Duodenal mucosa (tissue), 2 donors: ENCODE results near the gene NRIP1.
"Not testable (repeated sequence)": the region's sequence is repeated elsewhere in the genome, so short reads cannot be mapped to it uniquely, and the experiment has no call there.

Experiments
- H3K27ac ChIP-seq: one replicate; pipeline ENCODE4 v1.7.0; 2013; ENCODE audit warnings: low read depth, low read length
- H3K27me3 ChIP-seq, 2 donors: one replicate each; pipeline ENCODE4 v1.7.0; 2013; ENCODE audit warnings: low read length in 2 of 2, control low read depth in 1 of 2; ENCODE audit not compliant: insufficient read depth in 2 of 2, control insufficient read depth in 1 of 2
- H3K36me3 ChIP-seq, 2 donors: one replicate each; pipeline ENCODE4 v1.7.0; 2013; ENCODE audit warnings: low read length in 2 of 2, control low read depth in 1 of 2; ENCODE audit not compliant: insufficient read depth in 2 of 2, control insufficient read depth in 1 of 2
- H3K4me1 ChIP-seq, 2 donors: one replicate each; pipeline ENCODE4 v1.7.0; 2013; ENCODE audit warnings: low read length in 2 of 2, control low read depth in 1 of 2; ENCODE audit not compliant: insufficient read depth in 2 of 2, control insufficient read depth in 1 of 2
- H3K4me3 ChIP-seq, 2 donors: one replicate each; pipeline ENCODE4 v1.7.0; 2013; ENCODE audit warnings: low read length in 2 of 2, low read depth in 1 of 2
- H3K9ac ChIP-seq, 2 donors: one replicate each; pipeline ENCODE4 v1.7.0; 2013; ENCODE audit warnings: low read length in 2 of 2, low read depth in 1 of 2
- H3K9me3 ChIP-seq, 2 donors: one replicate each; pipeline ENCODE4 v1.7.0; 2013; ENCODE audit warnings: low read length in 2 of 2, control low read depth in 1 of 2; ENCODE audit not compliant: control insufficient read depth in 1 of 2

The NRIP1 gene

DNA sequence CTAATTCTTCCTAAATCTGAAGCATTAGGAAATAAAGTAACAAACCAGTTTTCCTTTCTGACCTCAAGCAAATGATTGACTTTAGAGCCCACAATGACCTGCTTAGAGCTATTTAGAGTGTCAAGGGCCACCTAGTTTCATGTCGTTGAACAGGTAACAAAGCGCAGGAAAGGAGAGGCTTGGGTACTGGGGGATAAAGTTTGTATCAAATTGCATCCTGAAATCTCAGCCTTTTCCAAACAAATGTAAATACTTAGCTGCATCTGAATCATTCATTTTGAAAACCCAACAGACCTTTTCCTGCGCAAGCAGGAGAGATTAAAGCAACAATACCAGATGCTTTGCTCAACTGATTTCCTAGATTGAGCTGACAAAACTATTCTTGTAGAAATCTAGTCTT lies 121.2 kb downstream of the NRIP1 start:
- H3K9ac ChIP-seq: no peak overlapping the region
- no peaks in the 10 kb centered on the region for H3K27me3 ChIP-seq
- no peak overlapping the region for H3K27ac ChIP-seq

GRCh38 chr21:14942801-14943490 lies 121.9 kb downstream of the NRIP1 start:
- H3K27ac ChIP-seq: no peak overlapping the region
- H3K9me3 ChIP-seq: no peaks in the 10 kb centered on the region
- no peak overlapping the region for H3K9ac ChIP-seq
- no peaks in the 10 kb centered on the region for H3K27me3 ChIP-seq
- no peaks in the 10 kb centered on the region for H3K36me3 ChIP-seq
- H3K4me1 ChIP-seq: no peaks in the 10 kb centered on the region
- no peak overlapping the region for H3K4me3 ChIP-seq

More for the DNA sequence above, 121.2 kb downstream of the NRIP1 start:
- Histone ChIP-seq H3K9me3 (peaks cover 0 to 2% of the 10 kb centered on the region in 2 donors), H3K4me1 (no peaks in the 10 kb centered on the region), H3K36me3 (no peaks in the 10 kb centered on the region), H3K4me3 (no peak overlapping the region)

GRCh38 chr21:14927324-14927723 lies 137.5 kb downstream of the NRIP1 start:
- H3K9me3 ChIP-seq, H3K4me3 ChIP-seq, H3K9ac ChIP-seq, H3K27ac ChIP-seq, H3K36me3 ChIP-seq, H3K4me1 ChIP-seq, H3K27me3 ChIP-seq: not testable (repeated sequence)

- Histone ChIP-seq H3K9ac (no peak overlapping the region), H3K4me3 (no peak overlapping the region), H3K36me3 (no peaks in the 10 kb centered on the region), H3K9me3 (no peaks in the 10 kb centered on the region), H3K27ac (no peak overlapping the region), H3K4me1 (no peaks in the 10 kb centered on the region), H3K27me3 (no peaks in the 10 kb centered on the region)
These were observed 138.6 kb downstream of the NRIP1 start for GRCh38 chr21:14926186-14926585.

DNA sequence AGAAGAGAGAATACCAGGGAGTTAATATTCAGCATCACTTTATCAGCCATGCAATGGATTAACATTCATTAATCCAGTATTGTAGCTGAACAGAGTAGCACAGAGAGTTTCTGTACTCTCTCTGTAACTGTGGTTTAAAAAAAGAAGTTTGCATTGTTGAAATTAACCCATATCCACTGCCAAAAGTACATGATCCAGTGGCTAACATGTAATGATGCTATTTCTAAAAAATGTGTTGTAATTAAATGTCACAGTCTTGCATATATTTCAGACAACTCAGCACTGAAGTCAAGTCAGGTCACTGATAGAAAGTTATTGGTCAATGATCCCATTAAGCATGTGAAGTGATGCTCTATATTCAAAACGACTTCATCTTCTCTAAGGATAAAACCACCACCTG lies 141.3 kb downstream of the NRIP1 start:
- Histone ChIP-seq H3K4me3 (no peak overlapping the region), H3K27ac (no peak overlapping the region), H3K36me3 (no peaks in the 10 kb centered on the region), H3K4me1 (no peaks in the 10 kb centered on the region), H3K9ac (no peak overlapping the region), H3K27me3 (no peaks in the 10 kb centered on the region), H3K9me3 (no peaks in the 10 kb centered on the region)

GRCh38 chr21:14922980-14923379 lies 141.8 kb downstream of the NRIP1 start:
- no peak overlapping the region for H3K27ac ChIP-seq

GRCh38 chr21:14918527-14918926 lies 146.3 kb downstream of the NRIP1 start:
- Histone ChIP-seq H3K36me3 (no peaks in the 10 kb centered on the region), H3K4me3 (no peak overlapping the region), H3K4me1 (peaks cover 7 to 13% of the 10 kb centered on the region in 2 donors), H3K27me3 (no peaks in the 10 kb centered on the region), H3K9ac (no peak overlapping the region), H3K27ac (no peak overlapping the region), H3K9me3 (no peaks in the 10 kb centered on the region)

More at GRCh38 chr21:14922980-14923379, 141.8 kb downstream of the NRIP1 start:
- H3K4me3 ChIP-seq: no peak overlapping the region
- no peaks in the 10 kb centered on the region for H3K36me3 ChIP-seq
- no peaks in the 10 kb centered on the region for H3K27me3 ChIP-seq
- no peaks in the 10 kb centered on the region for H3K9me3 ChIP-seq
- H3K9ac ChIP-seq: no peak overlapping the region
- H3K4me1 ChIP-seq: no peaks in the 10 kb centered on the region

DNA sequence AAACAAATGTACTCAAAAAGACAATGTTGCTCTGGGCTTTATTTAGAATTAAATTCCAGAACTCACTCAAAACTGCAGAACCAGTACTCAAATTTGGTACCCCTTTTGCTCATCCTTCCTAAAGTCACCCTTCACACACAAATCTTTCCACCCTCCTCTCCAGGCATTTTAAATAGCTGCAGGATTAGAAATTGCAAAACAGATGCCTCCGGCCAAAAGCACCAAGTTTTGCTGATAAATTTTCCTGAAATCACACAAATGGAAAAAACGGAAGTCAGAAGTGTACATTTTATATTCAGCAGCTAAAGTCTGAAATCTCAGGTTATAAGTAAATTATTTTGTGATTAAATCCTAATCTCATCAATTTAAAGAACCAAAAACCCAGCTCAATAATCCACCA lies 147.0 kb downstream of the NRIP1 start:
- Histone ChIP-seq H3K4me3 (no peak overlapping the region), H3K9me3 (no peaks in the 10 kb centered on the region), H3K27ac (no peak overlapping the region), H3K27me3 (no peaks in the 10 kb centered on the region), H3K4me1 (peaks cover 7 to 13% of the 10 kb centered on the region in 2 donors), H3K9ac (no peak overlapping the region), H3K36me3 (no peaks in the 10 kb centered on the region)

- Histone ChIP-seq H3K36me3 (no peaks in the 10 kb centered on the region), H3K4me1 (peaks cover 7 to 13% of the 10 kb centered on the region in 2 donors), H3K9ac (no peak overlapping the region), H3K9me3 (no peaks in the 10 kb centered on the region), H3K27me3 (no peaks in the 10 kb centered on the region), H3K27ac (no peak overlapping the region), H3K4me3 (no peak overlapping the region)
These were observed 148.1 kb downstream of the NRIP1 start for GRCh38 chr21:14916676-14917141.

DNA sequence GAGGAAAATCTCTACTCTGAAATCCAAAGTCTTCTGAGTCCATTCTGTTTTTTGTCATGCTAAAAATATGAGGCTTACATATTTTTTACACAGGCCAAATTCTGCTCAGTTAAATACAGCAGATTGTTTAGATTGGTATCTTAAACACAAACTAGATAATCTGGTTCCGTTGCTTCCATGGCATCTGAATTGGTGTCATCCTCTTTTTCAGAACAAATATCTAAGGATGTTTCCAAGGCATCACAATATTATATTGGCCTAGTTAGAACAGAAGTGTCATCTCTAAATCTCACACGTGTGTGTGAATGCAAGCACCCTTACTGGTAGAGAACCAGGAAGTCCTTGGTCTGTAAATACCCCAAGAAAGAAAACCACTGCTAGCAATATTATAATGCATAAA lies 151.2 kb downstream of the NRIP1 start:
- Histone ChIP-seq H3K36me3 (no peaks in the 10 kb centered on the region), H3K9ac (no peak overlapping the region), H3K4me3 (no peak overlapping the region), H3K27ac (no peak overlapping the region), H3K4me1 (peaks cover 7 to 13% of the 10 kb centered on the region in 2 donors), H3K9me3 (no peaks in the 10 kb centered on the region), H3K27me3 (no peaks in the 10 kb centered on the region)
